Forelimb muscle (tissue), 1 donor: ENCODE data around the gene PI4KA. TPM values are rescaled to one million over a fixed set of nuclear protein-coding genes. Genes with fewer than 3 reads are reported as not detected.

ENCODE experiments used
- DNase-seq: peaks from one replicate; pipeline ENCODE4 v3.0.0-alpha.2; 2013; ENCODE audit warnings: low read depth
- polyA plus RNA-seq: library from polyadenylated mRNA; unstranded; fragments of 120-200 nt; gene quantifications from one replicate; pipeline ENCODE4 v1.2.1, GENCODE V29; 2013; ENCODE audit not compliant: insufficient read length

The PI4KA gene
- polyA plus RNA-seq, 1 donor = 30.3 TPM

- DNase-seq = no peak
Observed at GRCh38 chr22:20793748-20794649, 64.6 kb downstream of the PI4KA start.

- no peak for DNase-seq
Observed at GRCh38 chr22:20792966-20793728, 65.5 kb downstream of the PI4KA start.

- DNase-seq = no peak
Observed at GRCh38 chr22:20792221-20792965, 66.2 kb downstream of the PI4KA start.

GRCh38 chr22:20788627-20789344 is 69.8 kb downstream of the PI4KA start:
- DNase-seq = no peak

- no peak for DNase-seq
Observed at GRCh38 chr22:20787746-20788626, 70.6 kb downstream of the PI4KA start.

- no peak for DNase-seq
Observed at GRCh38 chr22:20787223-20787622, 71.4 kb downstream of the PI4KA start.

- DNase-seq = no peak
Observed at GRCh38 chr22:20786536-20786979, 72.1 kb downstream of the PI4KA start.

GRCh38 chr22:20786048-20786447 is 72.6 kb downstream of the PI4KA start:
- no peak for DNase-seq

- no peak for DNase-seq
Observed at GRCh38 chr22:20785415-20785814, 73.2 kb downstream of the PI4KA start.

- DNase-seq = no peak
Observed at GRCh38 chr22:20783844-20784723, 74.5 kb downstream of the PI4KA start.

- DNase-seq = no peak
Observed at GRCh38 chr22:20783300-20783673, 75.3 kb downstream of the PI4KA start.

- no peak for DNase-seq
Observed at GRCh38 chr22:20782596-20783299, 75.9 kb downstream of the PI4KA start.

GRCh38 chr22:20782083-20782482 is 76.5 kb downstream of the PI4KA start:
- DNase-seq = no peak

GRCh38 chr22:20781272-20781990 is 77.2 kb downstream of the PI4KA start:
- no peak for DNase-seq

- no peak for DNase-seq
Observed at GRCh38 chr22:20779818-20780158, 78.8 kb downstream of the PI4KA start.

- DNase-seq = no peak
Observed at GRCh38 chr22:20779014-20779817, 79.4 kb downstream of the PI4KA start.

- no peak for DNase-seq
Observed at GRCh38 chr22:20777420-20778177, 81.0 kb downstream of the PI4KA start.
